GM23248 (cell line): ENCODE results near the gene GNAL. TPM values are rescaled to one million over a fixed set of nuclear protein-coding genes. Genes with fewer than 3 reads are reported as not detected.

ENCODE experiments used
- DNase-seq: peaks from one replicate; pipeline ENCODE4 v3.0.0-alpha.2; 2015
- H2AFZ ChIP-seq: fragments of 200-600 bp; sonication (generic); 2 replicates; pipeline ENCODE4 v1.6.1; 2016; ENCODE audit warnings: antibody characterized with exemption
- H3F3A ChIP-seq: fragments of 200-600 bp; sonication (generic); 2 replicates; pipeline ENCODE4 v1.6.1; 2016; ENCODE audit warnings: mild to moderate bottlenecking, antibody characterized with exemption, mixed run types; ENCODE audit not compliant: insufficient read depth
- H3K27ac ChIP-seq: fragments of 200-600 bp; sonication (generic); 2 replicates; pipeline ENCODE4 v1.5.1; 2016; ENCODE audit warnings: mild to moderate bottlenecking
- H3K27me3 ChIP-seq: fragments of 200-600 bp; sonication (generic); replicated peaks from 2 replicates; pipeline ENCODE4 v1.6.1; 2016; ENCODE audit warnings: mild to moderate bottlenecking; ENCODE audit not compliant: insufficient read depth
- H3K36me3 ChIP-seq: fragments of 200-600 bp; sonication (generic); 2 replicates; pipeline ENCODE4 v1.6.1; 2016; ENCODE audit warnings: low read depth, mild to moderate bottlenecking
- H3K4me1 ChIP-seq: fragments of 200-600 bp; sonication (generic); 2 replicates; pipeline ENCODE4 v1.6.1; 2016; ENCODE audit warnings: mild to moderate bottlenecking; ENCODE audit not compliant: insufficient read depth
- H3K4me2 ChIP-seq: fragments of 200-600 bp; sonication (generic); one replicate; pipeline ENCODE4 v1.6.1; 2016; ENCODE audit warnings: mild to moderate bottlenecking; ENCODE audit not compliant: unreplicated experiment
- H3K4me3 ChIP-seq: fragments of 200-600 bp; sonication (generic); 2 replicates; pipeline ENCODE4 v1.5.1; 2016; ENCODE audit warnings: mild to moderate bottlenecking
- H3K79me2 ChIP-seq: fragments of 200-600 bp; sonication (generic); 2 replicates; pipeline ENCODE4 v1.6.1; 2016; ENCODE audit warnings: mild to moderate bottlenecking; ENCODE audit not compliant: insufficient read depth
- H3K9ac ChIP-seq: fragments of 200-600 bp; sonication (generic); 2 replicates; pipeline ENCODE4 v1.6.1; 2016; ENCODE audit warnings: mild to moderate bottlenecking
- H3K9me2 ChIP-seq: fragments of 200-600 bp; sonication (generic); 2 replicates; pipeline ENCODE4 v1.6.1; 2016; ENCODE audit warnings: mixed run types, mild to moderate bottlenecking, moderate library complexity; ENCODE audit not compliant: insufficient read depth
- H3K9me3 ChIP-seq: fragments of 200-600 bp; sonication (generic); one replicate; pipeline ENCODE4 v1.6.1; 2017; ENCODE audit warnings: low read depth
- H4K20me1 ChIP-seq: fragments of 200-600 bp; sonication (generic); 2 replicates; pipeline ENCODE4 v1.6.0; 2016; ENCODE audit not compliant: insufficient read depth
- EZH2 ChIP-seq: fragments of 200-600 bp; sonication (generic); IDR thresholded peaks from 2 replicates; pipeline ENCODE4 v1.6.1; 2018; ENCODE audit warnings: antibody characterized with exemption, mild to moderate bottlenecking; ENCODE audit not compliant: insufficient read depth, poor library complexity, severe bottlenecking
- EZH2phosphoT487 ChIP-seq: fragments of 200-600 bp; sonication (generic); IDR thresholded peaks from 2 replicates; pipeline ENCODE4 v1.6.1; 2018; ENCODE audit warnings: antibody characterized with exemption, moderate library complexity, mild to moderate bottlenecking, low read depth; ENCODE audit not compliant: insufficient read depth
- WGBS, 2 experiments: methylation state at CpG; one replicate each; pipeline ENCODE4 v1.1.6; 2015 to 2017; ENCODE audit warnings: low lambda C conversion rate in 2 of 2, low coverage in 1 of 2; ENCODE audit errors: missing lambda C conversion rate in 2 of 2; 5-methylcytosine and 5-hydroxymethylcytosine counted together
- in situ Hi-C: fragments of 300-500 bp; cut with MboI; formaldehyde crosslinking; loops from 2 replicates; pipeline ENCODE4 v1.15.0; 2020
- polyA plus RNA-seq: library from polyadenylated mRNA; unstranded; fragments of >200 nt; fragmentation: Nextera tagmentation; extraction: Ambion mirVana; gene quantifications from 2 replicates; pipeline ENCODE4 v1.2.1, GENCODE V29; 2016
- total RNA-seq: library from RNA; depleted of rRNA; stranded (reverse); fragments of >200 nt; shearing (Covaris generic); gene quantifications from 2 replicates; pipeline ENCODE4 v1.2.3, GENCODE V29; 2014

The GNAL gene
- total and polyA plus RNA-seq, 2 experiments from 2014 or later: 0.19 to 3.0 TPM

GRCh38 chr18:11760498-11761167 lies 71.6 kb downstream of the GNAL start:
- H2AFZ ChIP-seq: no peak overlapping the region
- H3K4me3 ChIP-seq: no peak overlapping the region
- no peaks in the 10 kb centered on the region for H4K20me1 ChIP-seq
- TF ChIP-seq EZH2 (no peak), EZH2phosphoT487 (no peak)
- H3K4me2 ChIP-seq: no peak overlapping the region
- H3K9ac ChIP-seq: no peak overlapping the region
- no peaks in the 10 kb centered on the region for H3K79me2 ChIP-seq
- H3K4me1 ChIP-seq: no peaks in the 10 kb centered on the region
- no peak for DNase-seq
- no peaks in the 10 kb centered on the region for H3K9me2 ChIP-seq
- no peaks in the 10 kb centered on the region for H3K36me3 ChIP-seq
- no peaks in the 10 kb centered on the region for H3F3A ChIP-seq
- H3K27ac ChIP-seq: no peak overlapping the region
- 66 to 67% methylated on average over 7 of the region's 7 CpGs for WGBS, 2 experiments
- H3K9me3 ChIP-seq: no peaks in the 10 kb centered on the region
- H3K27me3 ChIP-seq: peaks cover 6% of the 10 kb centered on the region; the same call in 1 of the 2 replicates
- in situ Hi-C loops: no loop called here

DNA sequence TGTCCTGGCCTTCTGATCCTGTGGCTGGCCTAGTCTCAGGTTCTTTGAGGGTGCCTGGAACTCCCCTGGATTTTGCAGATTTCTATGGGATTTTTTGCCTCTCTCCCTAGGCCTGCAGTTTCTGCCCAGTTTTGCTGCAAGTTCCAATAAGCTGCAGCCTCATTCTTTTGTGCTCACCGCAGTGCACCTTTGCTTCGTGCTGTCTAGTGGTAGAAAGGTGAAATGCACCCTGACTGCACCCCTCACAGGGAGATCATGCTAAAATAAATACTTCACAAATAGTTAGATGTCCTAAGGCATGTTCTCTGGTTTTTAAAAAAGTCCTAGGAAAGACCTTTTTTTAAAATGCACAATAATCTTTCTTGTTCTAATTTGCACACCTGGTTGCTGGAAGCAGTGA lies 72.5 kb downstream of the GNAL start:
- DNase-seq: no peak
- peaks cover 5% of the 10 kb centered on the region; the same call in 1 of the 2 replicates for H3K27me3 ChIP-seq
- H3K4me3 ChIP-seq: no peak overlapping the region
- no peaks in the 10 kb centered on the region for H3K9me3 ChIP-seq
- H3K4me1 ChIP-seq: no peaks in the 10 kb centered on the region
- no peaks in the 10 kb centered on the region for H3F3A ChIP-seq
- H4K20me1 ChIP-seq: no peaks in the 10 kb centered on the region
- WGBS, 2 experiments: 84 to 92% methylated on average over 2 of the region's 2 CpGs
- no peak overlapping the region for H3K27ac ChIP-seq
- H3K36me3 ChIP-seq: no peaks in the 10 kb centered on the region
- no peaks in the 10 kb centered on the region for H3K79me2 ChIP-seq
- no peak overlapping the region for H3K9ac ChIP-seq
- TF ChIP-seq EZH2phosphoT487: no peak
- no peak for TF ChIP-seq EZH2
- no peak overlapping the region for H2AFZ ChIP-seq
- in situ Hi-C loops: no loop called here
- no peak overlapping the region for H3K4me2 ChIP-seq
- H3K9me2 ChIP-seq: no peaks in the 10 kb centered on the region

GRCh38 chr18:11762429-11762828 lies 73.4 kb downstream of the GNAL start:
- H2AFZ ChIP-seq: no peak overlapping the region
- no peaks in the 10 kb centered on the region for H3K79me2 ChIP-seq
- no peaks in the 10 kb centered on the region for H3K9me3 ChIP-seq
- no peak overlapping the region for H3K9ac ChIP-seq
- H4K20me1 ChIP-seq: no peaks in the 10 kb centered on the region
- H3K4me3 ChIP-seq: no peak overlapping the region
- no peak for TF ChIP-seq EZH2phosphoT487
- no peak for TF ChIP-seq EZH2
- DNase-seq: no peak
- H3K9me2 ChIP-seq: no peaks in the 10 kb centered on the region
- in situ Hi-C loops: no loop called here
- H3K36me3 ChIP-seq: no peaks in the 10 kb centered on the region
- no peaks in the 10 kb centered on the region for H3K27me3 ChIP-seq
- H3K4me1 ChIP-seq: no peaks in the 10 kb centered on the region
- H3F3A ChIP-seq: no peaks in the 10 kb centered on the region
- WGBS, 2 experiments: 40 to 45% methylated on average over 7 of the region's 7 CpGs
- no peak overlapping the region for H3K4me2 ChIP-seq
- no peak overlapping the region for H3K27ac ChIP-seq

DNA sequence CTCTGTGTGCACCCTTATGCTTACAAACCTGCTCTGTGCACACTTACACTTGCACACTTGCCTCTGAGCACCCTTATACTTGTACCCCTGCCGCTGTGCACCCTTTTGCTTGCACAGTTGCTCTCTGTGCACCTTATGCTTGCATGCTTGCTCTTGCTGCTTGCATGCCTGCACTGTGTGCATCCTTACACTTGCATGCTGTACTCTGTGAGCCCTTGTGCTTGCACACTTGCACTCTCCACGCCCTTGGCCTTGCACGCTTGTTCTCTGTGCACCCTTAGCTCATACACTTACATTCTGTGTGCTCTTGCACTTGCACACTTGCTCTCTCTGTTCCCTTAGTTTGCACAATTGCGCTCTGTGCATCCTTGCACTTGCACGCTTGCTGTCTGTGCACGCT lies 78.3 kb downstream of the GNAL start:
- Histone ChIP-seq H3K27me3 (no peaks in the 10 kb centered on the region), H2AFZ (no peak overlapping the region), H3K79me2 (no peaks in the 10 kb centered on the region), H3K9ac (no peak overlapping the region), H3K9me2 (no peaks in the 10 kb centered on the region), H3K4me2 (no peak overlapping the region), H3K36me3 (no peaks in the 10 kb centered on the region), H4K20me1 (no peaks in the 10 kb centered on the region), H3F3A (no peaks in the 10 kb centered on the region), H3K4me3 (no peak overlapping the region), H3K9me3 (no peaks in the 10 kb centered on the region), H3K27ac (no peak overlapping the region), H3K4me1 (no peaks in the 10 kb centered on the region)
- DNase-seq: no peak
- in situ Hi-C loops: no loop called here
- WGBS, 2 experiments: 82 to 85% methylated on average over 6 of the region's 6 CpGs
- TF ChIP-seq EZH2phosphoT487: no peak
